Bronchial epithelial cell (primary cell): ENCODE results near the gene STAG3. TPM values are rescaled to one million over a fixed set of nuclear protein-coding genes. Genes with fewer than 3 reads are reported as not detected.
"Not testable (repeated sequence)": the region's sequence is repeated elsewhere in the genome, so short reads cannot be mapped to it uniquely, and the experiment has no call there.

Experiments used
- DNase-seq: peaks from one replicate; pipeline ENCODE4 v3.0.0-alpha.2; 2010; ENCODE audit warnings: low read depth
- FAIRE-seq: peaks from 2 replicates; lab custom pipeline; 2011; peaks lifted over from hg19 to GRCh38; lab: Jason Lieb, UNC
- H3K27me3 ChIP-seq: 2 replicates; pipeline ENCODE4 v1.5.1; 2011; ENCODE audit warnings: low read length; ENCODE audit not compliant: control insufficient read depth, insufficient read depth
- H3K36me3 ChIP-seq: 2 replicates; pipeline ENCODE4 v1.5.1; 2011; ENCODE audit warnings: low read length; ENCODE audit not compliant: control insufficient read depth, insufficient read depth
- H3K4me3 ChIP-seq: 2 replicates; pipeline ENCODE4 v1.5.1; 2011; ENCODE audit warnings: mild to moderate bottlenecking, low read depth, low read length, control low read depth
- CTCF ChIP-seq: IDR thresholded peaks from 2 replicates; pipeline ENCODE4 v1.5.1; 2011; ENCODE audit warnings: mild to moderate bottlenecking, moderate library complexity, low read length, control low read depth, inconsistent platforms; ENCODE audit not compliant: insufficient read depth, severe bottlenecking
- total RNA-seq: library from RNA; depleted of rRNA; stranded (reverse); fragments of >200 nt; gene quantifications from 2 replicates; pipeline ENCODE4 v1.2.1, GENCODE V29; 2014

Gene STAG3
- total RNA-seq, 1 donor from 2014 or later, result under 0.01 TPM

- DNase-seq, result peak; percentile 92
- Histone ChIP-seq H3K36me3 (no peaks in the 10 kb centered on the region), H3K4me3 (no peak overlapping the region), H3K27me3 (no peaks in the 10 kb centered on the region)
- no peak for TF ChIP-seq CTCF
- no peak for FAIRE-seq
Measured at GRCh38 chr7:100247152-100247757, 69.5 kb downstream of the STAG3 start.

DNA sequence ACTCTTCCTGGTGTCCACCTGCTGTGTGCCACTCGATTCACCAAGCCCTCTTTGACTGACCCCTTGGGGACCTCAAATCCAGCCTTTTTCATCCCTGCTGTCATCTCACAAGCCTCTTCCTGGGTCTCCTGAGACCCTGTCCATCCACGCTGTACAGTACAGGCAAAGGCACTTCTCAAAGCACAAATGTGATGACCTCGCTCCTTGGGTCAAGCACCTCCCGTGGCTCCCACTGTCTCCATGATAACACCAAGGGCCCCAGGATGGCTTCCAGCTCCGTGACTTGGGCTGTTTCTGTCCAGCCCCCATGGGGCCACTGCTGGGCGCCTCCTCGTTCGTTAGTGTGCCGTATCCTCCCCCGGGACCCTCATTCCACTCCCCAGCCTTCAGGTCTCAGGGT, 70.8 kb downstream of the STAG3 start:
- no peak for FAIRE-seq
- no peak for DNase-seq
- no peaks in the 10 kb centered on the region for H3K36me3 ChIP-seq
- H3K27me3 ChIP-seq, result no peaks in the 10 kb centered on the region
- H3K4me3 ChIP-seq, result no peak overlapping the region
- TF ChIP-seq CTCF, result no peak

DNA sequence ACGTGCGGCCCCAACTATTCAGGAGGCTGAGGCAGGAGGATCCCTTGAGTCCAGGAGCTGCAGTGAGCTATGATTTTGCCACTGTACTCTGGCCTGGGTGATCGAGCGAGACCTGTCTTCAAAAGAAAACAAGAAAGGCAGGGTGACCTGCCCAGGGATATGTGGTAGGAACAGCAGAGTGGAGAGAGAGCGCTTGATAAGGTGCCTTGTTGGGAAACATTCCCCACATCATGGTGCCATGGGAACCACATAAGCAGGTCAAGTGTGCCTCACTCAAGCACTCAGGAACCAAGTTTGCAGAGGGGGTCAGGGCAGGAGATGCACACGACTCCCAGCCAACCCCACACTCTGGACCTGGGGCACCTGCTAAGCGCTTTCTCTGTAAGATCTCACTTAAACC, 79.3 kb downstream of the STAG3 start:
- Histone ChIP-seq H3K4me3 (no peak overlapping the region), H3K36me3 (no peaks in the 10 kb centered on the region), H3K27me3 (no peaks in the 10 kb centered on the region)
- FAIRE-seq (no peak), DNase-seq (no peak)
- TF ChIP-seq CTCF, result no peak

DNA sequence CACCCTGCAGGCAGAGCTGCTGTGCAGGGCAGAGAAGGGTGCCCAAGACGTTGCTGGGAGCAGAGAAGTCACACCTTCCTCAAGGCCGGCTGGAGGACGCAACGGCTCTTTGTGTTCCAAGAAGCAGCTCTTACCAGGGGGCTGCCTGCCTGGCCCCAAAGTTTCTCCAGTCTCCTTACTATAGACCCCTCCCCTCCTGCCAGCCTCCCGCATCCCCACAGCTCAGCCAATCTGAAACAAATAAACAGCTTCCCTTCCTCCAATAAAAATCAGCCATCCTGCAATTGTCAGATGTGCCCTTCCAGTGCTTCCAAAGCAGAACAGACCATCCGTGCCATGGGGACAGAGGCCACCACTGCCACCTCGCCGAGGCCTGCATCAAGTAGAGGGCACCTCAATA, 82.3 kb downstream of the STAG3 start:
- DNase-seq, FAIRE-seq, H3K36me3 ChIP-seq, H3K4me3 ChIP-seq, H3K27me3 ChIP-seq: not testable (repeated sequence)

- H3K27me3 ChIP-seq, FAIRE-seq, H3K36me3 ChIP-seq, H3K4me3 ChIP-seq, DNase-seq: not testable (repeated sequence)
Measured at GRCh38 chr7:100262896-100263295, 85.2 kb downstream of the STAG3 start.

Other genes with a start within 250 kb of the STAG3 start
- gene GJC3, start 248.3 kb upstream of the STAG3 start, total RNA-seq, result not detected in 2 replicates
- gene AZGP1, start 201.9 kb upstream of the STAG3 start, total RNA-seq, result 1.2 and 1.6 TPM in 2 replicates
- 25.0 and 33.2 TPM in 2 replicates for gene ZKSCAN1, start 162.3 kb upstream of the STAG3 start, total RNA-seq
- gene ZSCAN21, start 128.1 kb upstream of the STAG3 start, total RNA-seq, result 9.6 and 11.6 TPM in 2 replicates
- gene ZNF3, start 96.2 kb upstream of the STAG3 start, total RNA-seq, result 13.6 and 21.1 TPM in 2 replicates
- gene COPS6, start 88.9 kb upstream of the STAG3 start, total RNA-seq, result 60.0 and 77.6 TPM in 2 replicates
- gene MCM7, start 76.5 kb upstream of the STAG3 start, total RNA-seq, result 15.9 and 46.1 TPM in 2 replicates
- 13.3 and 22.6 TPM in 2 replicates for gene AP4M1, start 76.3 kb upstream of the STAG3 start, total RNA-seq
- gene TAF6, start 58.6 kb upstream of the STAG3 start, total RNA-seq, result 16.9 and 22.9 TPM in 2 replicates
- gene CNPY4, start 58.3 kb upstream of the STAG3 start, total RNA-seq, result 2.4 and 2.9 TPM in 2 replicates
- gene MBLAC1, start 51.0 kb upstream of the STAG3 start, total RNA-seq, result 1.2 and 1.6 TPM in 2 replicates
- gene LAMTOR4, start 29.0 kb upstream of the STAG3 start, total RNA-seq, result 82.7 and 108 TPM in 2 replicates
- gene TRAPPC14, start 19.2 kb upstream of the STAG3 start, total RNA-seq, result 3.4 and 5.5 TPM in 2 replicates
- gene GAL3ST4, start 9.3 kb upstream of the STAG3 start, total RNA-seq, result under 0.01 and 0.51 TPM in 2 replicates
- 1.0 and 1.3 TPM in 2 replicates for gene GPC2, start 537 bp upstream of the STAG3 start, total RNA-seq
- not detected in 2 replicates for gene PVRIG, start 42.0 kb downstream of the STAG3 start, total RNA-seq
- not detected in 2 replicates for gene SPDYE3, start 129.8 kb downstream of the STAG3 start, total RNA-seq
- 5.5 and 7.8 TPM in 2 replicates for gene PILRB, start 180.2 kb downstream of the STAG3 start, total RNA-seq
- 0.13 TPM in 1 of 2 replicates, not detected in the other for gene PILRA, start 195.6 kb downstream of the STAG3 start, total RNA-seq